WI38 (cell line): ENCODE results near the gene ELAVL2.

Source experiments
- H3K4me3 ChIP-seq: 2 replicates; pipeline ENCODE4 v1.5.1; 2011; ENCODE audit warnings: low read depth, mild to moderate bottlenecking, control low read depth, low read length
- CTCF ChIP-seq: IDR thresholded peaks from 2 replicates; pipeline ENCODE4 v1.5.1; 2012; ENCODE audit warnings: low read depth, mild to moderate bottlenecking, control low read depth, low read length

The ELAVL2 gene

DNA sequence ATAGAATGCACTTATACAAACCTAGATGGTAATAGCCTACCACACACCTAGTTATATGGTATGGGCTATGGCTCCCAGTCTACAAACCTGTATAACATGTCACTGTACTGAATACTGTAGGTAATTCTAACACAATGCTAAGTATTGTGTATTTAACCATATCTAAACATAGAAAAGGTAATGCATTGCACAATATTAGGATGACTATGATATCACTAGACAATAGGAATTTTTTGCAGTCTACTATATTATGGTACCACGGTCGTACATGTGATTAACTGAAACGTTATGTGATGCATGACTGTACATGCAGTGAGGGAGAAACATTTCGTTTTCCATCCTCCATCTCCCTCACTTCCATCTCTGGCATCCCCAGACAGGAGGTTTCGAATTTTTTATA is 130.5 kb downstream of the ELAVL2 start:
- H3K4me3 ChIP-seq: no peak overlapping the region
- TF ChIP-seq CTCF: no peak

GRCh38 chr9:23693374-23693773 is 132.7 kb downstream of the ELAVL2 start:
- H3K4me3 ChIP-seq: no peak overlapping the region
- no peak for TF ChIP-seq CTCF

- TF ChIP-seq CTCF: no peak
- no peak overlapping the region for H3K4me3 ChIP-seq
Measured at GRCh38 chr9:23686896-23687295, 139.1 kb downstream of the ELAVL2 start.

- TF ChIP-seq CTCF: no peak
- no peak overlapping the region for H3K4me3 ChIP-seq
Measured at GRCh38 chr9:23686257-23686656, 139.8 kb downstream of the ELAVL2 start.

DNA sequence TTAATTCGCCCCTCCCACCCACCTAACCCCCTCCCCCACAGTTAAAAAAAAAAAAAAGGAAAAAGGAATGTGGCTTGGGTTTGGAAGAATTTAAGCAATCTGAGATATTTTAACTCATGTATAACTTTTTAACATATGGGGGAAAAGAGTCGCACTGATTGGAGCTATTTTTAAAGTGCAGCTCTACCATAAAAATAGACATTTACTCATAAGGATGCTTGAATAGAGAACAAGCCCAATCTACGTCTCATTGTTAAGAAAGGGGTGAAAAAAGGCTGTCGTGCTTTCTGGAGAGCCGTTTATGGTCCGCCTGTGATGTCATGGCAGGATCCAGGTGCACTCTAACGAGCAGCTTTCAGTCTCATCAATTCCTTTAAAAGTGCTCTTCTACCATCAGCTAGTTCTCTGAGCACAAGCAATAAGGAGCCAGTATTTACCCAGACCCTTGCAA is 142.4 kb downstream of the ELAVL2 start:
- no peak for TF ChIP-seq CTCF
- no peak overlapping the region for H3K4me3 ChIP-seq

- no peak for TF ChIP-seq CTCF
- H3K4me3 ChIP-seq: no peak overlapping the region
Measured at GRCh38 chr9:23682891-23683431, 143.1 kb downstream of the ELAVL2 start.

DNA sequence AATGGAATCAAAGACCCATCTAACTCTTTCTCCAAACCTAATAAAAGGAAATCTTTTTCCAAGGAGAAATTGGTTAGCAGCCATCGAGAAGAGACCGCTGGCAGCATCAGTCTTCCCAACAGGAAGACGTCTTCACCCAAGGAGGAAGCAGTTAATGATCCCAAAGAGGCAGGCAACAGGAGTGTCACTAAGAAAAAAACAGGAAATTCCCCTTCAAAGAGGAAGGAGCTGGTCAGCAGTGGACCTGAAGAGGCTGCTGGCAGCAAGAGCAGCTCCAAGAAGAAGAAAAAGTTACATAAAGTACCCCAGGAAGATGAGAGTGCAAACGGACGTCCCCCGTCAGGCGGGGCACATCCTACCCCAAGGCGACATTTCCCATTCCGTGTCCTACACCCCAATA is 143.7 kb downstream of the ELAVL2 start:
- H3K4me3 ChIP-seq: no peak overlapping the region
- TF ChIP-seq CTCF: no peak
